ENCODE data around the gene C1RL. TPM values are rescaled to one million over a fixed set of nuclear protein-coding genes. Genes with fewer than 3 reads are reported as not detected.

Gene C1RL
- total RNA-seq, 1 experiment from 2014 or later = 25.9 TPM

- no peak overlapping the region for H3K27ac ChIP-seq (ENCODE audit: low read depth, low read length)
- no peak for ATAC-seq
These were observed 9.6 kb downstream of the C1RL start for GRCh38 chr12:7099290-7099996.

More at GRCh38 chr12:7099290-7099996, 9.6 kb downstream of the C1RL start:
- H3K4me3 ChIP-seq (replicated peaks in 1 of 2; ENCODE audit: low read depth in 1 of 2, low read length in 2 of 2) = no peak overlapping the region
- no peaks in the 10 kb centered on the region for H3K9me2 ChIP-seq (ENCODE audit: insufficient read depth)
- no peaks in the 10 kb centered on the region for H4K20me1 ChIP-seq (ENCODE audit: insufficient read depth)
- H3K4me2 ChIP-seq (ENCODE audit: low read length) = no peak overlapping the region
- intact Hi-C loops (cut with micrococcal nuclease) = no loop called here
- H2AFZ ChIP-seq (ENCODE audit: low read depth, low read length, poor library complexity, severe bottlenecking) = no peak overlapping the region
- TF ChIP-seq REST (IDR thresholded peaks at IDR 0.05; ENCODE audit: low read depth) = no peak
- no peak for TF ChIP-seq ZNF274 (IDR thresholded peaks at IDR 0.05; ENCODE audit: low read depth, low read length)
- TF ChIP-seq, protein P1, sequence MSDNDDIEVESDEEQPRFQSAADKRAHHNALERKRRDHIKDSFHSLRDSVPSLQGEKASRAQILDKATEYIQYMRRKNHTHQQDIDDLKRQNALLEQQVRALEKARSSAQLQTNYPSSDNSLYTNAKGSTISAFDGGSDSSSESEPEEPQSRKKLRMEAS (IDR thresholded peaks at IDR 0.05) = no peak
- no peak for TF ChIP-seq SIN3A (IDR thresholded peaks at IDR 0.05; ENCODE audit: low read depth)
- TF ChIP-seq JUND (IDR thresholded peaks at IDR 0.05) = no peak
- TF ChIP-seq CEBPB (IDR thresholded peaks at IDR 0.05; ENCODE audit: low read depth) = no peak
- BruUV-seq (replicated peaks) = no TSS peak
- ChIA-PET CTCF (no interaction called here), POLR2A (interaction anchor here (1.2 to 1.4 kb wide), 2 partner anchors 153 to 156 kb away, joined by 3 to 4 read pairs; partner anchors contain the start of genes C12orf57 and RNU7-1), RAD21 (ENCODE audit: low non-redundant PET in 1 of 2, low total read pairs in 2 of 2, uncharacterized antibody in 2 of 2, unreplicated experiment in 2 of 2) (no interaction called here)
- DNase-seq (ENCODE audit: low read depth, low spot score) = no peak
- no peaks in the 10 kb centered on the region for H3K27me3 ChIP-seq (ENCODE audit: insufficient read depth, low read length)
- no peaks in the 10 kb centered on the region for H3K79me2 ChIP-seq (ENCODE audit: insufficient read depth, low read length)
- H3K9ac ChIP-seq (ENCODE audit: low read length) = no peak overlapping the region
- H3K4me1 ChIP-seq (ENCODE audit: control insufficient read depth in 1 of 2, insufficient read depth in 2 of 2, low read length in 2 of 2) = no peaks in the 10 kb centered on the region
- H3K9me3 ChIP-seq (ENCODE audit: control insufficient read depth in 1 of 2, insufficient read depth in 1 of 2, low read depth in 1 of 2, low read length in 2 of 2) = no peaks in the 10 kb centered on the region
- peaks cover 5 to 6% of the 10 kb centered on the region in 2 experiments; a peak in 2 of 4 replicates for H3K36me3 ChIP-seq (ENCODE audit: control insufficient read depth in 1 of 2, insufficient read depth in 2 of 2, low read length in 2 of 2)
